HUDEP-2 (cell line): ENCODE measurements around the gene RUBCN.
"Not testable (repeated sequence)": the region's sequence is repeated elsewhere in the genome, so short reads cannot be mapped to it uniquely, and the experiment has no call there.

Experiments used
- DNase-seq, 76 experiments: peaks; one replicate each; lab custom pipeline; 2025; ENCODE audit not compliant: unreplicated experiment in 76 of 76; lab: John Stamatoyannopoulos, UW

Gene RUBCN

GRCh38 chr3:197736010-197736490, 654 bp downstream of the RUBCN start:
- peak in 13 of 76 experiments; percentile 4 to 40 (median 17) for DNase-seq

GRCh38 chr3:197734667-197735318, 1.9 kb downstream of the RUBCN start:
- DNase-seq = no peak

GRCh38 chr3:197733042-197733441, 3.7 kb downstream of the RUBCN start:
- no peak for DNase-seq

- not testable (repeated sequence) for DNase-seq
These were observed 5.2 kb downstream of the RUBCN start for GRCh38 chr3:197731483-197731882.

GRCh38 chr3:197730770-197731169, 5.9 kb downstream of the RUBCN start:
- not testable (repeated sequence) for DNase-seq

GRCh38 chr3:197730200-197730599, 6.5 kb downstream of the RUBCN start:
- DNase-seq = peak in 2 of 76 experiments; percentile 7 to 13

- no peak for DNase-seq
These were observed 8.2 kb downstream of the RUBCN start for GRCh38 chr3:197728487-197728886.

GRCh38 chr3:197727878-197728277, 8.8 kb downstream of the RUBCN start:
- not testable (repeated sequence) for DNase-seq

- no peak for DNase-seq
These were observed 14.0 kb downstream of the RUBCN start for GRCh38 chr3:197722734-197723133.

GRCh38 chr3:197720694-197721093, 16.0 kb downstream of the RUBCN start:
- no peak for DNase-seq

GRCh38 chr3:197718891-197719290, 17.8 kb downstream of the RUBCN start:
- no peak for DNase-seq

GRCh38 chr3:197714251-197714650, 22.5 kb downstream of the RUBCN start:
- DNase-seq = no peak

- DNase-seq = no peak
These were observed 23.3 kb downstream of the RUBCN start for GRCh38 chr3:197713477-197713822.

- DNase-seq = peak in 12 of 76 experiments; percentile 2 to 31 (median 12)
These were observed 24.6 kb downstream of the RUBCN start for GRCh38 chr3:197711973-197712707.

- DNase-seq = not testable (repeated sequence)
These were observed 25.7 kb downstream of the RUBCN start for GRCh38 chr3:197710965-197711364.

- DNase-seq = no peak
These were observed 27.6 kb downstream of the RUBCN start for GRCh38 chr3:197709135-197709534.

GRCh38 chr3:197706658-197707057, 30.0 kb downstream of the RUBCN start:
- DNase-seq = no peak

GRCh38 chr3:197701841-197702240, 34.9 kb downstream of the RUBCN start:
- no peak for DNase-seq

GRCh38 chr3:197700095-197700494, 36.6 kb downstream of the RUBCN start:
- no peak for DNase-seq

GRCh38 chr3:197697355-197697754, 39.3 kb downstream of the RUBCN start:
- no peak for DNase-seq

- no peak for DNase-seq
These were observed 42.5 kb downstream of the RUBCN start for GRCh38 chr3:197694251-197694650.

GRCh38 chr3:197692641-197693040, 44.1 kb downstream of the RUBCN start:
- no peak for DNase-seq
